Measurements from ENCODE around the gene ZFAND3.
"Not testable (repeated sequence)": the region's sequence is repeated elsewhere in the genome, so short reads cannot be mapped to it uniquely, and the experiment has no call there.

ZFAND3 gene

GRCh38 chr6:37936906-37937305 is 117.4 kb downstream of the ZFAND3 start:
- DNase-seq (ENCODE audit: low spot score) = no peak

GRCh38 chr6:37938909-37939308 is 119.4 kb downstream of the ZFAND3 start:
- DNase-seq (ENCODE audit: low spot score) = no peak

- peak; percentile 40 for DNase-seq (ENCODE audit: low spot score)
These were observed 120.7 kb downstream of the ZFAND3 start for GRCh38 chr6:37940074-37940847.

GRCh38 chr6:37941871-37942270 is 122.3 kb downstream of the ZFAND3 start:
- no peak for DNase-seq (ENCODE audit: low spot score)

GRCh38 chr6:37942606-37943376 is 123.3 kb downstream of the ZFAND3 start:
- DNase-seq (ENCODE audit: low spot score) = no peak

- no peak for DNase-seq (ENCODE audit: low spot score)
These were observed 124.0 kb downstream of the ZFAND3 start for GRCh38 chr6:37943436-37944058.

- no peak for DNase-seq (ENCODE audit: low spot score)
These were observed 126.5 kb downstream of the ZFAND3 start for GRCh38 chr6:37946057-37946456.

- DNase-seq (ENCODE audit: low spot score) = no peak
These were observed 127.9 kb downstream of the ZFAND3 start for GRCh38 chr6:37947468-37947867.

- DNase-seq (ENCODE audit: low spot score) = not testable (repeated sequence)
These were observed 129.1 kb downstream of the ZFAND3 start for GRCh38 chr6:37948584-37948983.

- DNase-seq (ENCODE audit: low spot score) = peak; percentile 15
These were observed 132.5 kb downstream of the ZFAND3 start for GRCh38 chr6:37952027-37952426.

GRCh38 chr6:37954791-37955190 is 135.3 kb downstream of the ZFAND3 start:
- DNase-seq (ENCODE audit: low spot score) = no peak

GRCh38 chr6:37956711-37957275 is 137.3 kb downstream of the ZFAND3 start:
- DNase-seq (ENCODE audit: low spot score) = no peak

- no peak for DNase-seq (ENCODE audit: low spot score)
These were observed 139.5 kb downstream of the ZFAND3 start for GRCh38 chr6:37959061-37959460.

GRCh38 chr6:37960139-37960935 is 140.8 kb downstream of the ZFAND3 start:
- DNase-seq (ENCODE audit: low spot score) = no peak

GRCh38 chr6:37962481-37963080 is 143.1 kb downstream of the ZFAND3 start:
- not testable (repeated sequence) for DNase-seq (ENCODE audit: low spot score)

GRCh38 chr6:37965964-37966676 is 146.6 kb downstream of the ZFAND3 start:
- no peak for DNase-seq (ENCODE audit: low spot score)

- no peak for DNase-seq (ENCODE audit: low spot score)
These were observed 147.3 kb downstream of the ZFAND3 start for GRCh38 chr6:37966801-37967200.

GRCh38 chr6:37967651-37968050 is 148.1 kb downstream of the ZFAND3 start:
- DNase-seq (ENCODE audit: low spot score) = no peak

- no peak for DNase-seq (ENCODE audit: low spot score)
These were observed 151.7 kb downstream of the ZFAND3 start for GRCh38 chr6:37971266-37971665.

GRCh38 chr6:37971711-37972390 is 152.3 kb downstream of the ZFAND3 start:
- DNase-seq (ENCODE audit: low spot score) = no peak

Measured in pons (tissue), 1 donor.